HG02981 (cell line): Measurements from ENCODE around the gene ACTR8.

Experiments used
- ATAC-seq: cut with Tn5 transposase; IDR thresholded peaks from one replicate; pipeline ENCODE4 v1.9.1; 2021; ENCODE audit warnings: mild to moderate bottlenecking, moderate library complexity; ENCODE audit not compliant: unreplicated experiment

The ACTR8 gene

DNA sequence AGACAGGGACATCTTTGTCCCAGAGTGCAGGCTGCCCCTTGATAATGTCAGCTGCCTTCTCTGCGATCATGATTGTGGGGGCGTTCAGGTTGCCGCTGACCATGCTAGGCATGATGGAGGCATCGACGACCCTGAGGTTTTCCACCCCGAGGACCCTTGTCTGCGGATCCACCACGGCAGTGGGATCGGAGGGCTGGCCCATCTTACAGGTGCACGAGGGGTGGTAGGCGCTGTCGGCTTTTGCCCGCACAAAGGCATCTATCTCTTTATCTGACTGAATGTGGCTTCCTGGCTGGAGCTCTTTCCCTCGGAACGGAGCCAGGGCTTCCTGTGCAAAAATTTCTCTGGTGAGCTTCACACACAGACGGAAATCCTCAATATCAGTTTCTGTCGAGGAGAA, 64.1 kb downstream of the ACTR8 start:
- no peak for ATAC-seq

DNA sequence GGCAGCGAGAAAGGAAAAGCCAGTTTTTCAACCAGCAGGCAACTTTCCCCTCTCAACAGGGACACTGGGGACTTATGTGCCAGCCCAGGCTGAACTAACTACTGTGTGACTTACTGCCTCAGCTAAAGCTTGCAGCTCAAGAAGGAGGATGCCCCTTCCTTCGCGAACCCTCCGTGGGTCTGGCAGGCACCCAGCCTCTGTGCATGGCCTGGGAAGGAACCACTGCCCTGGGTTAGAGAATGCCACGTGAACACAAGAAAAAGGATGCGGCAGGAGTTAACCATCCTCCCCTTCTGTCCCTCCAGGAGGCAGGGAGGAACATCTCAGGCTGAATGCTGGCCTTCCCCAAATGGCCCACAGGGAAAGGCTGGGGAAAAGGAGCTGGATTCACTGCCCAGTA, 64.7 kb downstream of the ACTR8 start:
- ATAC-seq, result no peak
